HL-60 (cell line): Measurements from ENCODE around the gene ANKRD17.

Source experiments
- DNase-seq, 2 experiments: peaks; one replicate each; pipeline ENCODE4 v3.0.0-alpha.2; 2010 to 2020; ENCODE audit warnings: low read depth in 1 of 2, low spot score in 1 of 2
- H3K27ac ChIP-seq: fragments of 250-450 bp; sonication (Bioruptor Pico); replicated peaks from 2 replicates; pipeline ENCODE4 v1.5.1; 2020; ENCODE audit warnings: mild to moderate bottlenecking, moderate library complexity
- H3K27me3 ChIP-seq: fragments of 250-450 bp; sonication (Bioruptor Pico); 2 replicates; pipeline ENCODE4 v1.5.1; 2021; ENCODE audit warnings: mild to moderate bottlenecking, moderate library complexity; ENCODE audit not compliant: insufficient read depth, poor library complexity, severe bottlenecking
- H3K4me3 ChIP-seq: replicated peaks from 2 replicates; pipeline ENCODE4 v1.5.1; 2011; ENCODE audit warnings: mild to moderate bottlenecking, control low read depth, low read length; ENCODE audit not compliant: insufficient read depth
- CTCF ChIP-seq: IDR thresholded peaks from one replicate; pipeline ENCODE4 v1.5.1; 2011; ENCODE audit warnings: low read length, control low read depth, inconsistent platforms; ENCODE audit not compliant: insufficient read depth
- GABPA ChIP-seq: IDR thresholded peaks from 2 replicates; pipeline ENCODE4 v1.6.1; 2012; ENCODE audit warnings: low read depth
- POLR2AphosphoS5 ChIP-seq: IDR thresholded peaks from 2 replicates; pipeline ENCODE4 v1.6.1; 2012; ENCODE audit warnings: low read depth
- REST ChIP-seq: IDR thresholded peaks from 2 replicates; pipeline ENCODE4 v1.6.1; 2012; ENCODE audit warnings: low read depth; ENCODE audit not compliant: insufficient replicate concordance
- SPI1 ChIP-seq: IDR thresholded peaks from 2 replicates; pipeline ENCODE4 v1.6.1; 2012; ENCODE audit warnings: low read depth, mild to moderate bottlenecking, borderline replicate concordance

Gene ANKRD17

GRCh38 chr4:73104695-73105094 is 153.9 kb downstream of the ANKRD17 start:
- H3K27me3 ChIP-seq = no peaks in the 10 kb centered on the region
- DNase-seq = no peak
- H3K4me3 ChIP-seq = no peak overlapping the region
- TF ChIP-seq GABPA (no peak), POLR2AphosphoS5 (no peak), SPI1 (no peak), CTCF (no peak), REST (no peak)
- H3K27ac ChIP-seq = no peak overlapping the region

- Histone ChIP-seq H3K27me3 (no peaks in the 10 kb centered on the region), H3K27ac (no peak overlapping the region), H3K4me3 (no peak overlapping the region)
- DNase-seq = no peak
- TF ChIP-seq POLR2AphosphoS5 = no peak
- no peak for TF ChIP-seq REST
- TF ChIP-seq CTCF = no peak
- TF ChIP-seq GABPA = no peak
- no peak for TF ChIP-seq SPI1
Observed at GRCh38 chr4:73103799-73104503, 154.6 kb downstream of the ANKRD17 start.

GRCh38 chr4:73099143-73099542 is 159.5 kb downstream of the ANKRD17 start:
- no peak for DNase-seq
- no peak overlapping the region for H3K27ac ChIP-seq
- H3K4me3 ChIP-seq = no peak overlapping the region
- no peak for TF ChIP-seq REST
- TF ChIP-seq CTCF = no peak
- no peak for TF ChIP-seq SPI1
- no peak for TF ChIP-seq POLR2AphosphoS5
- TF ChIP-seq GABPA = no peak
- no peaks in the 10 kb centered on the region for H3K27me3 ChIP-seq
